GM23338 (cell line): ENCODE data around the gene MTFR1L.

ENCODE experiments used
- CREB1 ChIP-seq: fragments of 250-450 bp; sonication (Bioruptor Pico); IDR thresholded peaks from 2 replicates; pipeline ENCODE4 v1.5.0; 2020; ENCODE audit warnings: low read depth, mild to moderate bottlenecking, moderate library complexity
- EZH2 ChIP-seq: fragments of 200-600 bp; sonication (generic); IDR thresholded peaks from one replicate; pipeline ENCODE4 v1.8.0; 2017; ENCODE audit warnings: antibody characterized with exemption, mild to moderate bottlenecking, low read depth; ENCODE audit not compliant: unreplicated experiment
- EZH2phosphoT487 ChIP-seq: fragments of 200-600 bp; sonication (generic); IDR thresholded peaks from one replicate; pipeline ENCODE4 v1.8.1; 2018; ENCODE audit warnings: antibody characterized with exemption; ENCODE audit not compliant: unreplicated experiment
- JUNB ChIP-seq: IDR thresholded peaks from one replicate; pipeline ENCODE4 v1.6.1; 2016; ENCODE audit warnings: antibody characterized with exemption; ENCODE audit not compliant: unreplicated experiment
- NANOG ChIP-seq: IDR thresholded peaks from 2 replicates; pipeline ENCODE4 v1.6.1; 2016; ENCODE audit warnings: antibody characterized with exemption, borderline replicate concordance
- POLR2AphosphoS5 ChIP-seq: IDR thresholded peaks from 2 replicates; pipeline ENCODE4 v1.6.1; 2016; ENCODE audit warnings: antibody characterized with exemption, low read depth
- STAT1 ChIP-seq: IDR thresholded peaks from one replicate; pipeline ENCODE4 v1.6.1; 2016; ENCODE audit warnings: antibody characterized with exemption; ENCODE audit not compliant: unreplicated experiment
- TF ChIP-seq, protein P1 (sequence below), 2 experiments: fragments of 200-600 bp in 1 of 2; sonication (generic) in 1 of 2; conservative IDR thresholded peaks; 2 replicates each; pipeline versions ENCODE4 v1.5.1 to v1.6.1; 2016 to 2017; ENCODE audit warnings: antibody characterized with exemption in 2 of 2, low read depth in 2 of 2, mild to moderate bottlenecking in 2 of 2, moderate library complexity in 1 of 2
- TF ChIP-seq, protein P2 (sequence below): IDR thresholded peaks from one replicate; pipeline ENCODE4 v1.6.1; 2018; ENCODE audit warnings: antibody characterized with exemption; ENCODE audit not compliant: unreplicated experiment
- TF ChIP-seq, protein P3 (sequence below): IDR thresholded peaks from 2 replicates; pipeline ENCODE4 v1.6.1; 2016; ENCODE audit warnings: antibody characterized with exemption

DNA sequence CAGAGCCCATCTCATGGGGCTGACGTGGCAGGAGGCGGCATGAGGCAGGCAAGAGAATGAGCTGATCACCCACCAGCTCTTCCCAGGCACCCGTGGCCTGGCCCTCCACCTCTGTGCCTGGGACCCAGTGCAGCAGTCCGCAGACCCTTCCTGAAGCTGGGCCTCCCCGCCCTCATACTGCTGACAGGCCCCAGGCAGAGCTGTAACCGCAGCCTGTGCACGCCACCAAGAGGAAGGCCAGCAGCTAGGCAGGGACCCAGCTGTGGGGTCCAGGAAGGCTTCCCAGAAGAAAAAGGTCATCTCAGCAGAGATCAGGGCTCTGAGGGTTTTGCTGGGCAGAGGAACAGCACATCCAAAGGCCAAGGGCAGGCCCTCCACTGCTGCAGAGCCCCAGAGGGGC, 9.8 kb upstream of the MTFR1L start:
- TF ChIP-seq, protein P1, sequence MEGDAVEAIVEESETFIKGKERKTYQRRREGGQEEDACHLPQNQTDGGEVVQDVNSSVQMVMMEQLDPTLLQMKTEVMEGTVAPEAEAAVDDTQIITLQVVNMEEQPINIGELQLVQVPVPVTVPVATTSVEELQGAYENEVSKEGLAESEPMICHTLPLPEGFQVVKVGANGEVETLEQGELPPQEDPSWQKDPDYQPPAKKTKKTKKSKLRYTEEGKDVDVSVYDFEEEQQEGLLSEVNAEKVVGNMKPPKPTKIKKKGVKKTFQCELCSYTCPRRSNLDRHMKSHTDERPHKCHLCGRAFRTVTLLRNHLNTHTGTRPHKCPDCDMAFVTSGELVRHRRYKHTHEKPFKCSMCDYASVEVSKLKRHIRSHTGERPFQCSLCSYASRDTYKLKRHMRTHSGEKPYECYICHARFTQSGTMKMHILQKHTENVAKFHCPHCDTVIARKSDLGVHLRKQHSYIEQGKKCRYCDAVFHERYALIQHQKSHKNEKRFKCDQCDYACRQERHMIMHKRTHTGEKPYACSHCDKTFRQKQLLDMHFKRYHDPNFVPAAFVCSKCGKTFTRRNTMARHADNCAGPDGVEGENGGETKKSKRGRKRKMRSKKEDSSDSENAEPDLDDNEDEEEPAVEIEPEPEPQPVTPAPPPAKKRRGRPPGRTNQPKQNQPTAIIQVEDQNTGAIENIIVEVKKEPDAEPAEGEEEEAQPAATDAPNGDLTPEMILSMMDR (conservative IDR thresholded peaks at IDR 0.05; ENCODE audit: low read depth in 2 of 2) = peak in 1 of 2 experiments; percentile 41; a peak in 2 of 4 replicates
- TF ChIP-seq POLR2AphosphoS5 (0 out of 2 replicates have a peak, but pooled peaks have one; percentile 4), EZH2 (no peak), CREB1 (no peak), EZH2phosphoT487 (no peak), STAT1 (no peak), NANOG (no peak), JUNB (no peak)
- TF ChIP-seq, protein P2, sequence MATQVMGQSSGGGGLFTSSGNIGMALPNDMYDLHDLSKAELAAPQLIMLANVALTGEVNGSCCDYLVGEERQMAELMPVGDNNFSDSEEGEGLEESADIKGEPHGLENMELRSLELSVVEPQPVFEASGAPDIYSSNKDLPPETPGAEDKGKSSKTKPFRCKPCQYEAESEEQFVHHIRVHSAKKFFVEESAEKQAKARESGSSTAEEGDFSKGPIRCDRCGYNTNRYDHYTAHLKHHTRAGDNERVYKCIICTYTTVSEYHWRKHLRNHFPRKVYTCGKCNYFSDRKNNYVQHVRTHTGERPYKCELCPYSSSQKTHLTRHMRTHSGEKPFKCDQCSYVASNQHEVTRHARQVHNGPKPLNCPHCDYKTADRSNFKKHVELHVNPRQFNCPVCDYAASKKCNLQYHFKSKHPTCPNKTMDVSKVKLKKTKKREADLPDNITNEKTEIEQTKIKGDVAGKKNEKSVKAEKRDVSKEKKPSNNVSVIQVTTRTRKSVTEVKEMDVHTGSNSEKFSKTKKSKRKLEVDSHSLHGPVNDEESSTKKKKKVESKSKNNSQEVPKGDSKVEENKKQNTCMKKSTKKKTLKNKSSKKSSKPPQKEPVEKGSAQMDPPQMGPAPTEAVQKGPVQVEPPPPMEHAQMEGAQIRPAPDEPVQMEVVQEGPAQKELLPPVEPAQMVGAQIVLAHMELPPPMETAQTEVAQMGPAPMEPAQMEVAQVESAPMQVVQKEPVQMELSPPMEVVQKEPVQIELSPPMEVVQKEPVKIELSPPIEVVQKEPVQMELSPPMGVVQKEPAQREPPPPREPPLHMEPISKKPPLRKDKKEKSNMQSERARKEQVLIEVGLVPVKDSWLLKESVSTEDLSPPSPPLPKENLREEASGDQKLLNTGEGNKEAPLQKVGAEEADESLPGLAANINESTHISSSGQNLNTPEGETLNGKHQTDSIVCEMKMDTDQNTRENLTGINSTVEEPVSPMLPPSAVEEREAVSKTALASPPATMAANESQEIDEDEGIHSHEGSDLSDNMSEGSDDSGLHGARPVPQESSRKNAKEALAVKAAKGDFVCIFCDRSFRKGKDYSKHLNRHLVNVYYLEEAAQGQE = no peak
- TF ChIP-seq, protein P3, sequence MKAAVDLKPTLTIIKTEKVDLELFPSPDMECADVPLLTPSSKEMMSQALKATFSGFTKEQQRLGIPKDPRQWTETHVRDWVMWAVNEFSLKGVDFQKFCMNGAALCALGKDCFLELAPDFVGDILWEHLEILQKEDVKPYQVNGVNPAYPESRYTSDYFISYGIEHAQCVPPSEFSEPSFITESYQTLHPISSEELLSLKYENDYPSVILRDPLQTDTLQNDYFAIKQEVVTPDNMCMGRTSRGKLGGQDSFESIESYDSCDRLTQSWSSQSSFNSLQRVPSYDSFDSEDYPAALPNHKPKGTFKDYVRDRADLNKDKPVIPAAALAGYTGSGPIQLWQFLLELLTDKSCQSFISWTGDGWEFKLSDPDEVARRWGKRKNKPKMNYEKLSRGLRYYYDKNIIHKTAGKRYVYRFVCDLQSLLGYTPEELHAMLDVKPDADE = no peak
